CD14-positive monocyte (primary cell): Measurements from ENCODE around the gene E2F4. TPM values are rescaled to one million over a fixed set of nuclear protein-coding genes. Genes with fewer than 3 reads are reported as not detected.

Source experiments
- DNase-seq, 3 donors: peaks; one replicate each; pipeline ENCODE4 v3.0.0-alpha.2; 2011 to 2022
- H2AFZ ChIP-seq: 2 replicates; pipeline ENCODE4 v1.6.0; 2012; ENCODE audit warnings: mild to moderate bottlenecking, low read depth, low read length, inconsistent platforms; ENCODE audit not compliant: insufficient read depth, poor library complexity, severe bottlenecking
- H3K27ac ChIP-seq, 2 donors: 1 replicate in 1 of 2; 2 replicates in 1 of 2; pipeline ENCODE4 v1.5.1; 2012 to 2013; ENCODE audit warnings: low read length in 2 of 2, control low read depth in 1 of 2, inconsistent platforms in 1 of 2, low read depth in 1 of 2, mild to moderate bottlenecking in 1 of 2
- H3K27me3 ChIP-seq, 2 donors: one replicate each; pipeline versions ENCODE4 v1.6.0 to v1.6.1; 2011 to 2013; ENCODE audit warnings: low read length in 2 of 2; ENCODE audit not compliant: control insufficient read depth in 2 of 2, insufficient read depth in 2 of 2
- H3K36me3 ChIP-seq, 2 donors: replicated peaks in 1 of 2; 1 replicate in 1 of 2; 2 replicates in 1 of 2; pipeline versions ENCODE4 v1.5.1 to v1.6.1; 2012 to 2013; ENCODE audit warnings: low read length in 2 of 2, control low read depth in 1 of 2, inconsistent platforms in 1 of 2, mild to moderate bottlenecking in 1 of 2; ENCODE audit not compliant: insufficient read depth in 2 of 2, control insufficient read depth in 1 of 2
- H3K4me1 ChIP-seq, 2 donors: 1 replicate in 1 of 2; 2 replicates in 1 of 2; pipeline versions ENCODE4 v1.5.1 to v1.6.1; 2012 to 2013; ENCODE audit warnings: low read length in 2 of 2, control low read depth in 1 of 2, inconsistent platforms in 1 of 2, mild to moderate bottlenecking in 1 of 2, moderate library complexity in 1 of 2; ENCODE audit not compliant: insufficient read depth in 2 of 2, control insufficient read depth in 1 of 2
- H3K4me2 ChIP-seq: replicated peaks from 2 replicates; pipeline ENCODE3; 2012; ENCODE audit warnings: low read length, moderate library complexity, mild to moderate bottlenecking; ENCODE audit not compliant: poor library complexity, severe bottlenecking; ENCODE audit errors: extremely low read depth
- H3K4me3 ChIP-seq, 3 experiments: fragments of 200-600 bp in 1 of 3; sonication (generic) in 1 of 3; replicated peaks in 1 of 3; 1 replicate in 2 of 3; 2 replicates in 1 of 3; pipeline ENCODE4 v1.5.1; 2011 to 2013; ENCODE audit warnings: low read length in 3 of 3, mild to moderate bottlenecking in 3 of 3, control low read depth in 2 of 3, low read depth in 2 of 3, inconsistent platforms in 1 of 3, moderate library complexity in 1 of 3
- H3K79me2 ChIP-seq: 2 replicates; pipeline ENCODE4 v1.6.0; 2012; ENCODE audit warnings: mild to moderate bottlenecking, control low read depth, inconsistent platforms, low read length, moderate library complexity; ENCODE audit not compliant: insufficient read depth
- H3K9ac ChIP-seq: 2 replicates; pipeline ENCODE4 v1.6.0; 2017; ENCODE audit warnings: low read length, mild to moderate bottlenecking; ENCODE audit not compliant: insufficient read depth, poor library complexity, severe bottlenecking
- H3K9me3 ChIP-seq, 2 donors: replicated peaks in 1 of 2; 1 replicate in 1 of 2; 2 replicates in 1 of 2; pipeline versions ENCODE4 v1.5.1 to v1.6.1; 2012 to 2013; ENCODE audit warnings: low read length in 2 of 2, control low read depth in 1 of 2; ENCODE audit not compliant: control insufficient read depth in 1 of 2, insufficient read depth in 1 of 2
- H4K20me1 ChIP-seq: 2 replicates; pipeline ENCODE4 v1.6.0; 2012; ENCODE audit warnings: mild to moderate bottlenecking, low read length, control low read depth, moderate library complexity; ENCODE audit not compliant: insufficient read depth
- H3K27ac Mint-ChIP-seq, 7 donors: one replicate each; pipeline ENCODE4 v1.8.0; 2020; ENCODE audit warnings: mild to moderate bottlenecking in 7 of 7, mixed read lengths in 7 of 7, moderate library complexity in 6 of 7, inconsistent platforms in 2 of 7
- H3K27me3 Mint-ChIP-seq, 3 donors: one replicate each; pipeline ENCODE4 v1.8.0; 2021 to 2022; ENCODE audit warnings: low read depth in 3 of 3, mild to moderate bottlenecking in 3 of 3, mixed read lengths in 3 of 3, moderate library complexity in 3 of 3, inconsistent platforms in 1 of 3
- H3K36me3 Mint-ChIP-seq, 2 donors: one replicate each; pipeline ENCODE4 v1.8.0; 2020; ENCODE audit warnings: mixed read lengths in 2 of 2, inconsistent platforms in 1 of 2, mild to moderate bottlenecking in 1 of 2
- H3K4me1 Mint-ChIP-seq: one replicate; pipeline ENCODE4 v1.8.0; 2020; ENCODE audit warnings: mild to moderate bottlenecking, mixed read lengths
- H3K4me3 Mint-ChIP-seq, 2 donors: one replicate each; pipeline ENCODE4 v1.8.0; 2020; ENCODE audit warnings: mild to moderate bottlenecking in 2 of 2, mixed read lengths in 2 of 2, moderate library complexity in 1 of 2
- H3K9me3 Mint-ChIP-seq, 7 donors: one replicate each; pipeline ENCODE4 v1.8.0; 2020 to 2022; ENCODE audit warnings: mixed read lengths in 7 of 7, mild to moderate bottlenecking in 6 of 7, moderate library complexity in 6 of 7, inconsistent platforms in 2 of 7
- CTCF ChIP-seq: fragments of 200-600 bp; IDR thresholded peaks from one replicate; pipeline ENCODE4 v1.8.0; 2022; ENCODE audit warnings: antibody characterized with exemption, mild to moderate bottlenecking
- WGBS: methylation state at CpG from one replicate; pipeline ENCODE4 v1.1.5; 2013; ENCODE audit warnings: missing lambda C conversion rate; ENCODE audit not compliant: insufficient coverage; 5-methylcytosine and 5-hydroxymethylcytosine counted together
- intact Hi-C, 2 donors: fragments of 100-400 bp; cut with micrococcal nuclease; formaldehyde crosslinking; loops; one replicate each; pipeline versions ENCODE4 v1.15.0 to v1.15.1; 2023
- polyA plus RNA-seq, 3 donors: library from polyadenylated mRNA; depleted of rRNA in 1 of 3; unstranded in 2 of 3; stranded (reverse) in 1 of 3; fragments of 300-500 nt in 2 of 3; fragments of >200 nt in 1 of 3; fragmentation: Illumina TruSeq in 2 of 3; gene quantifications; 1 replicate in 2 of 3; 2 replicates in 1 of 3; pipeline ENCODE4 v1.2.3, GENCODE V29; 2012 to 2021

E2F4 gene
- polyA plus RNA-seq, 3 donors = 53.1 to 191 (median 61.5) TPM

GRCh38 chr16:67227567-67227921 lies 35.6 kb downstream of the E2F4 start:
- peak overlapping the region; percentile 97 for H3K4me2 ChIP-seq
- H2AFZ ChIP-seq = peak overlapping the region; percentile 84
- peak overlapping the region; percentile 74 to 99 (median 92) for H3K4me3 ChIP-seq
- peaks cover 0 to 1% (median 0%) of the 10 kb centered on the region in 3 donors for H3K27me3 Mint-ChIP-seq
- H3K4me1 Mint-ChIP-seq = peaks cover 26% of the 10 kb centered on the region
- peaks cover 36 to 43% of the 10 kb centered on the region in 2 donors for H3K36me3 Mint-ChIP-seq
- peaks cover 43 to 44% of the 10 kb centered on the region in 2 donors for H3K36me3 ChIP-seq
- H3K9me3 ChIP-seq = no peaks in the 10 kb centered on the region
- H3K27ac Mint-ChIP-seq = peak overlapping the region; percentile 90 to 99 (median 96)
- WGBS = 8% methylated on average over 9 of the region's 12 CpGs
- intact Hi-C loops = loop anchor here (1.0 to 5.0 kb wide), 3 partner anchors 16 to 35 kb away; partner anchors contain the start of genes E2F4 (in 2 of the 2), EXOC3L1 (in 2 of the 2) and FHOD1 (in 1 of the 2)
- H4K20me1 ChIP-seq = peaks cover 41% of the 10 kb centered on the region
- DNase-seq = no peak
- peaks cover 28% of the 10 kb centered on the region for H3K79me2 ChIP-seq
- peaks cover 0 to 3% (median 1%) of the 10 kb centered on the region in 7 donors for H3K9me3 Mint-ChIP-seq
- H3K9ac ChIP-seq = peak overlapping the region; percentile 87
- no peak for TF ChIP-seq CTCF
- peak overlapping the region; percentile 95 to 96 for H3K4me3 Mint-ChIP-seq
- H3K27ac ChIP-seq = peak overlapping the region; percentile 58 to 92
- H3K27me3 ChIP-seq = no peaks in the 10 kb centered on the region
- peaks cover 17 to 23% of the 10 kb centered on the region in 2 donors for H3K4me1 ChIP-seq

GRCh38 chr16:67228034-67228785 lies 36.3 kb downstream of the E2F4 start:
- H3K9me3 Mint-ChIP-seq = peaks cover 0 to 3% (median 0%) of the 10 kb centered on the region in 7 donors
- H3K36me3 ChIP-seq = peaks cover 44 to 48% of the 10 kb centered on the region in 2 donors
- H3K27ac ChIP-seq = peak overlapping the region in 1 of 2 donors; percentile 92

More at GRCh38 chr16:67228034-67228785, 36.3 kb downstream of the E2F4 start:
- Mint-ChIP-seq H3K36me3 (peaks cover 39 to 48% of the 10 kb centered on the region in 2 donors), H3K4me1 (peaks cover 26% of the 10 kb centered on the region), H3K27me3 (peaks cover 0 to 1% (median 0%) of the 10 kb centered on the region in 3 donors), H3K27ac (peak overlapping the region in 6 of 7 donors; percentile 90 to 99 (median 96)), H3K4me3 (peak overlapping the region in 1 of 2 donors; percentile 96)
- intact Hi-C loops = loop anchor here (5.0 kb wide), 1 partner anchor 36 kb away; the partner anchor contains the start of genes E2F4 (in 2 of the 2) and EXOC3L1 (in 2 of the 2)
- H3K9me3 ChIP-seq = no peaks in the 10 kb centered on the region
- peaks cover 17 to 23% of the 10 kb centered on the region in 2 donors for H3K4me1 ChIP-seq
- H3K4me2 ChIP-seq = peak overlapping the region; percentile 97
- no peaks in the 10 kb centered on the region for H3K27me3 ChIP-seq
- peaks cover 41% of the 10 kb centered on the region for H4K20me1 ChIP-seq
- H3K79me2 ChIP-seq = peaks cover 28% of the 10 kb centered on the region
- H2AFZ ChIP-seq = no peak overlapping the region
- WGBS = 90% methylated on average over 4 of the region's 9 CpGs
- no peak overlapping the region for H3K9ac ChIP-seq
- DNase-seq = no peak
- peak overlapping the region in 1 of 3 experiments; percentile 99 for H3K4me3 ChIP-seq
- no peak for TF ChIP-seq CTCF
